Activated CD8-positive, alpha-beta memory T cell treated with anti-CD3 and anti-CD28 coated beads, Interleukin-2, amount 50 U/mL, for 24 hours (primary cell): ENCODE results near the gene GTF2H1.
"Not testable (repeated sequence)": the region's sequence is repeated elsewhere in the genome, so short reads cannot be mapped to it uniquely, and the experiment has no call there.

ENCODE experiments used
- DNase-seq: peaks from one replicate; pipeline ENCODE4 v3.0.0-alpha.2; 2020; ENCODE audit errors: extremely low read depth

The GTF2H1 gene

DNA sequence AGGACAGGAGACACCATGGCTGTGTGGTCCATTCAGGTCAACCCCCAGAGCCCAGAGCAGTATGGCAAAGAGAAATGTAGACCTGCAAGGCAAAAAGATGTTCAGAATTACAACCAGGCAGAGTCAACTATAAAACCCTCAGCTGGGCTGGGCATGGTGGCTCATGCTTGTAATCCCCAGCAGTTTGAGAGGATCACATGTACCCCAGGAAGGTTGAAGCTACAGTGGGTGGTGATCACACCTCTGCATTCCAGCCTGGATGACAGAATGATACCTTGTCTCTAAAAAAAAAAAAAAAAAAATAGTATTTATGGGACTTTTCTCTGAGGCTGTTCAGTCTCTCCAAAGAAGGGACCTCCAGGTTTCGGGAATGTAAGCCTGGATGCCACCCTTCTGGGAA, 53.6 kb downstream of the GTF2H1 start:
- no peak for DNase-seq

DNA sequence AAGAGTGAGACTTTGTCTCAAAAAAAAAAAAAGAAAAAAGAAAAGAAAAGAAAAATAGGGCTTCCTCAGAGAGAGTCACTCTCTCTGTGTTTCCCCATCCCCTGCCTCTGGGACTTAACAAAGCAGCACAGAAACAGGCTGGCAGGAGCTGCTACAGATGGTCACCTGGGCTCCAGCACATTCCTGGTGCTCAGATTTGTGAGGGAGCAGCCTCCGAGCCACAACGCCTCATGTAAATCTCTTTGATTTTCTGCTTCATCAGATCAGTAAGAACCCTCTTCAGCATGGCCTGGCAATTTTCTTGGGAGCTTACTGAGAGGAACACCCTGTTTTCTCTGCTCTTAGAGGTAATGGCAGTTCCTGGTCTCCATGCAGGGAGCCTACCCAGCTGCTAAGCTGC, 56.8 kb downstream of the GTF2H1 start:
- DNase-seq, result no peak

DNA sequence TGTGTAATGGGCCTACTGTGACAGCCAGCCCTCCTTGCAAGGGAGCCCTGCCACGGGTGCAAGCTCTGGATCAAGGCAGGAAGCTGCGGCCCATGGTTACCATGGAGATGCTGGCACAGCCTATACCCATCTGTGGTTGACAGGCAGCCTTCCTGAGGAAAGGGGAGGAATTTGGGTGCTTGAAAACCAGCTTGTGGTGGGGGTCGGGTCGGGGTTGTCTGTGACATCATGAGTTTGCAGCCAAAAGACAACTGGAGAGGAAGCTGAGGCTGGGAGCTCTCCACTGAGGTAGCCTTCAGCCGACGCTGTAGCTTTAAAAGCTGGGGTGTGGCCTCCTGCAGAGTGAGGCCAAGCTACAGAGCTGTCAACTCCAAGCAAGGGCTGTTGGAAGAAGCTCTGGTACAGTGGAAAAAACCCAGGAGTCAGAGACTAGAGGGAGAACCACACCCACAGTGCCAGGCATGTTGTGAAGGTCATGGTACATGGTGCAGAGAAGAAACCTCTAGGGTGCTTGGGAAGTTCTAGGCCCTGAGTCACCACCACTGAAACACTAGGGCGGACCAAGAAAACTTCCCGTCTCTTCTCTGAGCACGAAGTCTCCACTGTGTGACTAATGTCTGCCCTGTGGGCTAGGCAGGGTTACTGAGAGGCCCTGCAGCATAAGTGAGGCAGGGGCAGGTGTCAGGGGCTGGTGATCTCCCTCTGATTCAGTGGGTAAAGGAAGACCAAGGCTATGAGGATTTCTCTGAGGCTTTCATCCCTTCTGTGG, 61.2 kb downstream of the GTF2H1 start:
- peak; percentile 69 for DNase-seq

DNA sequence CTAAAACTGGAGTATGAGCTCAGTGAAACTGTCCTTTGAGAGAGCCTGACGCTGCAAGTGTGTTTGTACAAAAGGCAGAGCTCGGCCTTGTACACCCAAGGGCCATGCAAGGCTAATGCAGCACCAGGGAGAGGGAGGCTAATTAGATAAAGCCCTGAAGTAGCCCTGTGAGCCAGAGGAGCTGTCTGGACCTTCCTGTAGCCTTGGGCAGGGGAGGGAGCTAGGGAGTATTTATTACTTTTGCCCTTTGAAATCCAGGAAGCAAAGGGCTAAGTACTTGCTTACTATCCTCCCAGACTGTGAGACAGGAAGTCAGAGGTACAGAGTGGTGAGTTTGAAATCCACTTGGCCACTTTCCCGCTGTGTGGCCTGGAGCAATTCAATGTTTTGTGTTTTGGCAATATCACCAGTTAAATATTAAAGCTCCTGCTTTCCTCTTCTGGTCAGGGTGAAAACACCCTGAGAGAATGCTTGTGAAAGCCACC, 61.8 kb downstream of the GTF2H1 start:
- no peak for DNase-seq

DNA sequence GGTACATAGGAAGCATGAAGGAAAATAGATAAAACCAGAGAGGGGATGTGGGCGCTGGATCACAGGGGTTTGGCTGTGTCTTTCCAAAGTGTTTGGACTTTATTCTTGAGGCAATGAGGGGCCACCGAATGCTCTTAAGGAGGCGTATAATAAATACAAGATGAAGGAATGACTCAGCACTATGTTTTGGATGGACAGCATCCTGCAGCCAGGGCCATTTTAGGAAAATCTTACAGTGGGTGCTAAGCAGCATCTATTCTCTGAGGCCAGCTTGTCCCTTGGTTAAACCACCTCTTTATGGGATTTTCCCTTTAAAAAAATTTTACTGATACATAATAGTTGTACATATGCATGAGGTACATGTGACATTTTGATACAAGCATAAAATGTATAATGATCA, 67.7 kb downstream of the GTF2H1 start:
- no peak for DNase-seq

DNA sequence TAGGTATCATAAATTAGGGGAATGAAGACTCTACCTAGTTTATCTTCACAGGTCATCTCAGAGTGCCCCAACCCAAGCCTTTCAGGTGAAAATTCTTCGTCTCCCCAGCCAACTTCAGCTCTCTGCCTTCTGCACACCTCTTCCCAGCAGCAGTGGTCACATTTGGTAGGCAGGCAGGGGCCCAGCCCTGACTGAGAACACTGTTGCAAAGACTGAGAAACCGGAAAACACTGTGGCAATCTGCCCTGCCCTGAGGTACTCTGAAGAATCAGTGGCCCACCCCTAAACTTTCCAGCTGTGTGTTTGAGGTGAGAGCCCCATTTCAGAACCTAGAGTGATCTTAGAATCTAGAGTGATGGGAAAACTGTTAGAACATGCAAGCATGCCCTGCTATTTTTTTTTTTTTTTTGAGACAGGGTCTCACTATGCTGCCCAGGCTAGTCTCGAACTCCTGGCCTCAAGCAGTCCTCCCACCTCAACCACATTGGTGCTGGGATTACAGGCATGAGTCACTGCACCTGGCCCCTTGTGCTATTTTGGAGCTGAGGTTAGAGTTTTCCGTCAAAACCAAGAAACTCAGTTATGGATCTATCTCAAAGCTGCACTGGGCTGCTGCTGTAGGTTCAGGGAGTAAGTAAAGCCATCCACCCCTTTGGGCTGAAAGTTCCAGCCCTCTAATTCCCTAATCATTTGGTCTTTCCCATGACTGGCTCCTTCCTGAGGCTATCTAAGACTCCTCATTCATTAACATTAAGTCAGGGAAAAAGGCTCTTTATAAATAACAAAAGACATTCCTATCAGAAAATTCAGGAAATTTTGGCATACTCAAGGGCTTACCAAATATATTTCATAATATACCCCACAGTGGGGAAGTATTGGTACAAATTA, 70.3 kb downstream of the GTF2H1 start:
- no peak for DNase-seq

DNA sequence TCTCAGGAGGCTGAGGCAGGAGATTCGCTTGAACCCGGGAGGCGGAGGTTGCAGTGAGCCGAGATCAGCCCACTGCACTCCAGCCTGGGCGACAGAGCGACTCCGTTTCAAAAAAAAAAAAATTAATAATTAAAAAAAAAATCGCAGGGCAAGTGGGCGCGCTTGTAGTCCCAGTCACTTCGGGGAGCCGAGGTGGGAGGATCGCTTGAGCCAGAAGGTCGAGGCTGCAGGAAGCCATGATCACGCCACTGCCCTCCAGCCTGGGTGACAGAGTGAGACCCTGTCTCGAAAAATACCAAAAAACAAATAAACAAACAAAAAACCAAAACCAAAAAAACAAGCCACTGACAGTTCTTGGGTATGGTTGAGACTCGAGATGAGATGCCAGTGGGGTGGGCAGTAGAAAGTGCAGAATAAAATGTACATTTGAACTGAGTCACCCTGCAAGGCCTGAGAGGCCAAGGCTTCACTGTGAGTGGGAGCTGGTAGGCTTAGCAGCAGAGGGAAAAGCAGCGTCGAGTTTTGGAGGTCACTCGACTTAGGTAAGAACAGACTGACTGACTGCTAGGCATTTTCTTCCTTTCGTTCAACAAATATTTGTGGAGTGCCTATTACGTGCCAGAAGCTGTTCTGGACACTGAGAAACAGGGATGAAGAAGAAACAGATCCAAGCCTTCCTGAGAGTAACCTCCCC, 71.4 kb downstream of the GTF2H1 start:
- DNase-seq, result no peak

DNA sequence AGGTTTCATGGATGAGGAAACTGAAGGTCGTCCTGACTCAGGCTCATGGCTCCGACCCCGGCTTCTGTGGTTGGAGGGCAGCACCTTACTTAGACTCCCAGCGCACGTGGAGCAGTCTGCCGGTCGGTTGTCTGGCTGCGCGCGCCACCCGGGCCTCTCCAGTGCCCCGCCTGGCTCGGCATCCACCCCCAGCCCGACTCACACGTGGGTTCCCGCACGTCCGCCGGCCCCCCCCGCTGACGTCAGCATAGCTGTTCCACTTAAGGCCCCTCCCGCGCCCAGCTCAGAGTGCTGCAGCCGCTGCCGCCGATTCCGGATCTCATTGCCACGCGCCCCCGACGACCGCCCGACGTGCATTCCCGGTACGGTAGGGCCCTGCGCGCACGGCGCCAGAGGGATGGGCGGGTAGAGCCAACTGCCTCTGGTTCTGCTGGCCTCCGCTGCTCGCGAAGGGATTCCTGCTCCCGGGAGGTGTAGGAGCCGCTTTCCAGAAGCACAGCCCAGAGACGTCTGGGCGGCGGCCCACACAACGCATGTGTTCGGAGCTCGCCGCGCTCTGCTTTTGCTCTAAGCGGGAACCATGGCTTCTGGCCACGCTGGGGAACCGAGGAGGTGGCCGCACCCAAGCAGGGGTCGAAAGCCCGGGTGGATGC, 72.0 kb downstream of the GTF2H1 start, which contains the start of gene LDHA:
TSS of gene LDHA (plus strand) at position 289 of the 653 bp plus-strand sequence. CDS start 2,280 bp downstream, outside the sequence.
- peak; percentile 99 for DNase-seq

DNA sequence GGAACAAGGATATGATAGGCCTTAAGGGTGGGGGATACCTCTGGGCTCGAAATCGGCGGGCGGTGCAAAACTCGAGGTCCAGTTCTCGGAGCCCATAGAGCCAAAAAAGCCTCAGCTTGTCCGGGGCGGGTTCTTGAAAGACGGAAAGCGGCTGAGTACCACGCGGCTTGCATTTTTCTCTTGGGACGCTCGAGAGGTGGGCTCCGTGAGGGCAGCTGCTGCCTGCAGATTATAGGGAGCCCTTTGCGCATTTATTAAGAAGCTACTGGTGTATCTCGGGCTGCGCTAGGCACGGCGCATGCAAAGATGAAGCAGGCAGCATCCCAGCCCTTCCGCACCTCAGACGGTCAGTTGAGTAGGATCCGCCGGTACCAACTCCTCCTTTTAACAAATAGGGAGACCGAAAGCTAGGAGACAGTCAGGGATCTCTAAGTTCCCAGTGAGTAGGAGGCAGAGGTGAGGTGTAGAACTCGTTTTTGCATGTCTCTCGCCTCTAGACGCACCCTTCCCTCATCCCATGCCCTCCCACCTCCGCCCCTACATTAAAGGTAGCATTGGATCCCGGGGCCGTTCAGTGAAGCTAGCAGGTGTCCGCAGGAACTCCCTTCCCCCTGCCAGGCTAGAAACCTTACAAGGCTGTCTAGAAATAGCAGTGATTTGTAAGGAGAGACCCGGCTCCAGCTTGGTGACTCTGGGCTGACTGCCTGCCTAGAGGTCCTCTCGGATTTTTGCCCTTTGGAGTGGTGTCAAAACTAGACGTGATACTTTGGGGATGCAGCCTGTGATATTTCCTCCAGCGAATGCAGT, 72.8 kb downstream of the GTF2H1 start:
- peak; percentile 5 for DNase-seq

DNA sequence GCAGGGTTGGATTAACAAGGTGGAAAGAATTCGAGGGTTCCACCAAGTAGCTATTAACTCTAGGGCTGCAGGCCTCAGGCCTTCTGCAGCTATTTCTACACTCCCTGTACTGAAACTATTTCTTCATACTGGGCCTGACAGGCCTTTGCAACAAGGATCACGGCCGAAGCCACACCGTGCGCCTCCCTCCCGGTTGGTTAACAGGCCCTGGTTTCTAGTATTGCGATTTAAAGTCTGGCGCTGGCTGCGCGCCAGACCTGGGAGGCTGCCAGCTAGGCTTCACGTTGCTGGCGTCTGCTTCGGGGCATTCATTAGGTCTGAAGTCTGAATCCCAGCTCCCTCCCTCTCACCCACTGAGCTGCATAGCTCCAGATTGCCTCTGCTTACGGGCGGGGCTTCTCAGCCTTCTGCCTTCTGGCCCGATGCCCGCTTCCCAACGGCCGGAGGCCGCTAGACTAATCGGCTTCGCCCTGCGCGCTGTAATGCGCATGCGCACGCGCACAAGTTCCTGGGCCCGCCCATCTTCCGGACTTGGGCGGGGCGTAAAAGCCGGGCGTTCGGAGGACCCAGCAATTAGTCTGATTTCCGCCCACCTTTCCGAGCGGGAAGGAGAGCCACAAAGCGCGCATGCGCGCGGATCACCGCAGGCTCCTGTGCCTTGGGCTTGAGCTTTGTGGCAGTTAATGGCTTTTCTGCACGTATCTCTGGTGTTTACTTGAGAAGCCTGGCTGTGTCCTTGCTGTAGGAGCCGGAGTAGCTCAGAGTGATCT, 73.6 kb downstream of the GTF2H1 start:
- DNase-seq, result peak; percentile 88

DNA sequence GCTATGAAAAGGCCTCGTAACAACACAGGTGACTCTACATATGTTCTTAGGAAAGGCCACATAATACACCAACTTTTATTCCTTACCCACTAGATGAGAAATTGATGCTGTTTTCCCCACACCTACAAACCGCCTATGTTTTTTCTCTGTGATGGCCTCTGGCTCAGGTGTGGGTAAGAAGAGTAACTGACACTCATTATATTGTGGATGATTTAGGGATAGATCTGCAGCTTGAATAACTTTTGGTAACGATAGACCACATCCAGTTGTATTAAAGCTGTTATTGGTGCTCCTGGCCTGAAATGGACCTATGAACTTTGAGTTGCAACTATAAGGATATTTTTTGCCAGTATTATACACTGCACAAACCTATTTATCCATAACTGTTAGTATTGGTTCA, 75.6 kb downstream of the GTF2H1 start:
- no peak for DNase-seq

DNA sequence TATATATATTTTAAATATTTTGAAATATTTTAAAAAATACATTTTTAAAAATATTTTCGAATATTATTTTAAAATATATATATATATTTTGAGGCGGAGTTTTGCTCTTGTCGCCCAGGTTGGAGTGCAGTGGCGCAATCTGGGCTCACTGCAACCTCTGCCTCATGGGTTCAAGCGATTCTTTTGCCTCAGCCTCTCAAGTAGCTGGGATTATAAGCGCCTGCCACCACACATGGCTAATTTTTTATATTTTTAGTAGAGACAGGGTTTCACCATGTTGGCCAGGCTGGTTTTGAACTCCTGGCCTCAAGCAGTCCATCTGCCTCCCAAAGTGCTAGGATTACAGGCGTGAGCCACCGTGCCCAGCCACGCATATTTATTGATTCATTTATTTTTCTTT, 78.7 kb downstream of the GTF2H1 start:
- DNase-seq, result not testable (repeated sequence)

DNA sequence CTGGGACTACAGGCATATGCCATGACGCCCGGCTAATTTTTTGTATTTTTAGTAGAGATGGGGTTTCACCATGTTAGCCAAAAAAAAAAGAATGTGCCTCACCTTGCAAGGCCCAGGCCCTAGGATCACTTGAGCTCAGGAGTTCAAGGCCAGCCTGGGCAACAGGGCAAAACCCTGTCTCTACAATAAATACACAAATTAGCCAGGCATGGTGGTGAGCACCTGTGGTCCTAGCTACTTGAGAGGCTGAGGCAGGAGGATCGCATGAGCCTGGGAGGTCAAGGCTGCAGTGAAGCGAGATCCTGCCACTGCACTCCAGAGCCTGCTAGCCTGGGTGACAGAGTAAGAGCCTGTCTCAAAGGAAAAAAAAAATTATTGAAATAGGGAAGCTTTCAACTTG, 81.7 kb downstream of the GTF2H1 start:
- DNase-seq, result no peak

DNA sequence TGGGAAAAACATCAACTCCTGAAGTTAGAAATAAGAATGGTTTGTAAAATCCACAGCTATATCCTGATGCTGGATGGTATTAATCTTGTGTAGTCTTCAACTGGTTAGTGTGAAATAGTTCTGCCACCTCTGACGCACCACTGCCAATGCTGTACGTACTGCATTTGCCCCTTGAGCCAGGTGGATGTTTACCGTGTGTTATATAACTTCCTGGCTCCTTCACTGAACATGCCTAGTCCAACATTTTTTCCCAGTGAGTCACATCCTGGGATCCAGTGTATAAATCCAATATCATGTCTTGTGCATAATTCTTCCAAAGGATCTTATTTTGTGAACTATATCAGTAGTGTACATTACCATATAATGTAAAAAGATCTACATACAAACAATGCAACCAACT, 85.0 kb downstream of the GTF2H1 start:
- DNase-seq, result not testable (repeated sequence)

DNA sequence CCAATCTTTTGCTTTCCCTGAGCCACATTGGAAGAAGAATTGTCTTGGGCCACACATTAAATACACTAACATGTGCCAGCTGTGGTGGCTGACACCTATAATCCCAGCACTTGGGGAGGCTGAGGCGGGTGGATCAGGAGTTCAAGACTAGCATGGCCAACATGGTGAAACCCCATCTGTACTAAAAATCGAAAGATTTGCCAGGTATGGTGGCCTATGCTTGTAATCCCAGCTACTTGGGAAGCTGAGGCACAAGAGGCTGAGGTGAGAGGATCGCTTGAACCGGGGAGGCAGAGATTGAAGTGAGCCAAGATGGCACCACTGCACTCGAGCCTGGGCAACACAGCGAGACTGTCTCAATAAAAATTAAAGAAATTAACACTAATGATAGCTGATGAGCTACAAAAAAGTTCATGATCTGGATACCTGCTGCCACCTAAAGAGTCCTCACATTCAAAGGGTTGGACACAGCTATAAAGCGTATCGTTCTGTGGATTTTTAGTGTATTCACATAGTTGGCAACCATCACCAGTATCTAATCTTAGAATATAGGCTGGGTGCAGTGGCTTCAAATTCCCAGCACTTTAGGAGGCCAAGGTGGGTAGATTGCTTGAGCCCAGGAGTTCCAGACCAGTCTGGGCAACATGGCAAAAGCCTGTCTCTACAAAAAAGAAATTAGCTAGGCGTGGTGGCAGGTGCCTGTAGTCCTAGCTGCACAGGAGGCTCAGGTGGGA, 86.4 kb downstream of the GTF2H1 start:
- no peak for DNase-seq

DNA sequence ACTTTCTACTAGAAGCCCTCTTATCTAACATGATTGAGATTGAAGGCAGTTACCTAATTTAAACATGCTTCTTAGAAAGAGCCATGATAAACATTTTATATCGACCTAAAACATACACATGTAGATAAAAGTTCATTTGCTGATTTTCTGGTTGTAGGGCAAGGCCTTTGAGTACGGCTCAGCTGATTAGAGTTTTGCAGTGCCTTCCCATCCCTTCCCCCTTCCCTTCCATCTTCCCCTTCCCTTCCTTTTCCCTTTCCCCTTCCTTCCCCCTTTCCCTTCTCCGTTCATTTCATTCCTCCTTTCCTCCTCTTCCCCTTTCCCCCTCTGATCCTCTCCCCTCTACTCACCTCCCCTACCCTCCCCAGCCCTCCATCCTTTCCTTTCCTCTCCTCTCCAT, 94.1 kb downstream of the GTF2H1 start:
- DNase-seq, result no peak
